Right ventricle myocardium superior (tissue), 1 donor: ENCODE data around the gene NKAPL. TPM values are rescaled to one million over a fixed set of nuclear protein-coding genes. Genes with fewer than 3 reads are reported as not detected.
A peak's percentile ranks its signal among the peaks of the same experiment; 100 is the strongest.
"Not testable (repeated sequence)": the region's sequence is repeated elsewhere in the genome, so short reads cannot be mapped to it uniquely, and the experiment has no call there.

Experiments used
- ATAC-seq: fragments of 200-7000 bp; cut with Tn5 transposase; one replicate; pipeline ENCODE4 v1.9.1; 2020; ENCODE audit warnings: mild to moderate bottlenecking; ENCODE audit not compliant: poor library complexity
- DNase-seq: peaks from one replicate; pipeline ENCODE4 v3.0.0-alpha.2; 2020
- intact Hi-C: fragments of 100-400 bp; cut with DNase I; formaldehyde crosslinking; loops from one replicate; pipeline ENCODE4 v1.11.2; 2022
- total RNA-seq: library from RNA; stranded (reverse); fragmentation: NEBNext Ultra II Directional; extraction: Animal tissue kit (Norgen Biotek cat#: 25700); gene quantifications from one replicate; pipeline ENCODE4 v1.2.1, GENCODE V29; 2021
- donor health status: DM: no; HTN: yes; CAD: no; lungs with severe emphysema.

The NKAPL gene
- total RNA-seq, 1 donor from 2014 or later = 5.1 TPM

- intact Hi-C loops = no loop called here
- ATAC-seq (no peak), DNase-seq (no peak)
Observed at GRCh38 chr6:28280595-28281287, 21.6 kb downstream of the NKAPL start.

- DNase-seq (peak; percentile 88), ATAC-seq (peak; percentile 99)
- intact Hi-C loops = no loop called here
Observed at GRCh38 chr6:28281288-28282064, 22.4 kb downstream of the NKAPL start, which contains the start of gene PGBD1. TSS of gene PGBD1 (plus strand) at chr6:28281572. CDS start at chr6:28283814, 2,242 bp downstream.

GRCh38 chr6:28282926-28283325 lies 23.8 kb downstream of the NKAPL start:
- intact Hi-C loops = no loop called here
- DNase-seq (no peak), ATAC-seq (no peak)

- intact Hi-C loops = no loop called here
- ATAC-seq (no peak), DNase-seq (no peak)
Observed at GRCh38 chr6:28291573-28291972, 32.5 kb downstream of the NKAPL start.

GRCh38 chr6:28295326-28295725 lies 36.2 kb downstream of the NKAPL start:
- DNase-seq = no peak
- ATAC-seq = no peak
- intact Hi-C loops = no loop called here

- DNase-seq (no peak), ATAC-seq (no peak)
- intact Hi-C loops = no loop called here
Observed at GRCh38 chr6:28296520-28297060, 37.5 kb downstream of the NKAPL start.

- ATAC-seq = no peak
- no peak for DNase-seq
- intact Hi-C loops = no loop called here
Observed at GRCh38 chr6:28303570-28303969, 44.5 kb downstream of the NKAPL start.

GRCh38 chr6:28306363-28306762 lies 47.3 kb downstream of the NKAPL start:
- DNase-seq, intact Hi-C loops: not testable (repeated sequence)

More at GRCh38 chr6:28306363-28306762, 47.3 kb downstream of the NKAPL start:
- ATAC-seq = not testable (repeated sequence)

Other genes with a start within 250 kb of the NKAPL start
- gene ZNF165, start 178.7 kb upstream of the NKAPL start, total RNA-seq = 0.56 TPM
- gene ZSCAN16, start 134.7 kb upstream of the NKAPL start, total RNA-seq = 1.2 TPM
- 12.0 TPM for gene ZKSCAN8, start 117.4 kb upstream of the NKAPL start, total RNA-seq
- gene ZSCAN9, start 34.0 kb upstream of the NKAPL start, total RNA-seq = 8.2 TPM
- gene ZKSCAN4, start 7.0 kb upstream of the NKAPL start, total RNA-seq = 2.6 TPM
- gene ZSCAN26, start 7.8 kb downstream of the NKAPL start, total RNA-seq = 14.0 TPM
- gene PGBD1, start 22.3 kb downstream of the NKAPL start, total RNA-seq = 2.3 TPM
- gene ZSCAN31, start 76.9 kb downstream of the NKAPL start, total RNA-seq = 8.1 TPM
- gene ZKSCAN3, start 90.7 kb downstream of the NKAPL start, total RNA-seq = 3.6 TPM
- 1.9 TPM for gene ZSCAN12, start 140.4 kb downstream of the NKAPL start, total RNA-seq
- 2.1 TPM for gene ZSCAN23, start 184.2 kb downstream of the NKAPL start, total RNA-seq